CD14-positive monocyte (primary cell): ENCODE results near the gene EYS. TPM values are rescaled to one million over a fixed set of nuclear protein-coding genes. Genes with fewer than 3 reads are reported as not detected.

Experiments used
- DNase-seq, 3 donors: peaks; one replicate each; pipeline ENCODE4 v3.0.0-alpha.2; 2011 to 2022
- H2AFZ ChIP-seq: 2 replicates; pipeline ENCODE4 v1.6.0; 2012; ENCODE audit warnings: mild to moderate bottlenecking, low read depth, low read length, inconsistent platforms; ENCODE audit not compliant: insufficient read depth, poor library complexity, severe bottlenecking
- H3K27ac ChIP-seq, 2 donors: 1 replicate in 1 of 2; 2 replicates in 1 of 2; pipeline ENCODE4 v1.5.1; 2012 to 2013; ENCODE audit warnings: low read length in 2 of 2, control low read depth in 1 of 2, inconsistent platforms in 1 of 2, low read depth in 1 of 2, mild to moderate bottlenecking in 1 of 2
- H3K27me3 ChIP-seq, 2 donors: one replicate each; pipeline versions ENCODE4 v1.6.0 to v1.6.1; 2011 to 2013; ENCODE audit warnings: low read length in 2 of 2; ENCODE audit not compliant: control insufficient read depth in 2 of 2, insufficient read depth in 2 of 2
- H3K36me3 ChIP-seq, 2 donors: replicated peaks in 1 of 2; 1 replicate in 1 of 2; 2 replicates in 1 of 2; pipeline versions ENCODE4 v1.5.1 to v1.6.1; 2012 to 2013; ENCODE audit warnings: low read length in 2 of 2, control low read depth in 1 of 2, inconsistent platforms in 1 of 2, mild to moderate bottlenecking in 1 of 2; ENCODE audit not compliant: insufficient read depth in 2 of 2, control insufficient read depth in 1 of 2
- H3K4me1 ChIP-seq, 2 donors: 1 replicate in 1 of 2; 2 replicates in 1 of 2; pipeline versions ENCODE4 v1.5.1 to v1.6.1; 2012 to 2013; ENCODE audit warnings: low read length in 2 of 2, control low read depth in 1 of 2, inconsistent platforms in 1 of 2, mild to moderate bottlenecking in 1 of 2, moderate library complexity in 1 of 2; ENCODE audit not compliant: insufficient read depth in 2 of 2, control insufficient read depth in 1 of 2
- H3K4me2 ChIP-seq: replicated peaks from 2 replicates; pipeline ENCODE3; 2012; ENCODE audit warnings: low read length, moderate library complexity, mild to moderate bottlenecking; ENCODE audit not compliant: poor library complexity, severe bottlenecking; ENCODE audit errors: extremely low read depth
- H3K4me3 ChIP-seq, 3 experiments: fragments of 200-600 bp in 1 of 3; sonication (generic) in 1 of 3; replicated peaks in 1 of 3; 1 replicate in 2 of 3; 2 replicates in 1 of 3; pipeline ENCODE4 v1.5.1; 2011 to 2013; ENCODE audit warnings: low read length in 3 of 3, mild to moderate bottlenecking in 3 of 3, control low read depth in 2 of 3, low read depth in 2 of 3, inconsistent platforms in 1 of 3, moderate library complexity in 1 of 3
- H3K79me2 ChIP-seq: 2 replicates; pipeline ENCODE4 v1.6.0; 2012; ENCODE audit warnings: mild to moderate bottlenecking, control low read depth, inconsistent platforms, low read length, moderate library complexity; ENCODE audit not compliant: insufficient read depth
- H3K9ac ChIP-seq: 2 replicates; pipeline ENCODE4 v1.6.0; 2017; ENCODE audit warnings: low read length, mild to moderate bottlenecking; ENCODE audit not compliant: insufficient read depth, poor library complexity, severe bottlenecking
- H3K9me3 ChIP-seq, 2 donors: replicated peaks in 1 of 2; 1 replicate in 1 of 2; 2 replicates in 1 of 2; pipeline versions ENCODE4 v1.5.1 to v1.6.1; 2012 to 2013; ENCODE audit warnings: low read length in 2 of 2, control low read depth in 1 of 2; ENCODE audit not compliant: control insufficient read depth in 1 of 2, insufficient read depth in 1 of 2
- H4K20me1 ChIP-seq: 2 replicates; pipeline ENCODE4 v1.6.0; 2012; ENCODE audit warnings: mild to moderate bottlenecking, low read length, control low read depth, moderate library complexity; ENCODE audit not compliant: insufficient read depth
- H3K27ac Mint-ChIP-seq, 7 donors: one replicate each; pipeline ENCODE4 v1.8.0; 2020; ENCODE audit warnings: mild to moderate bottlenecking in 7 of 7, mixed read lengths in 7 of 7, moderate library complexity in 6 of 7, inconsistent platforms in 2 of 7
- H3K27me3 Mint-ChIP-seq, 3 donors: one replicate each; pipeline ENCODE4 v1.8.0; 2021 to 2022; ENCODE audit warnings: low read depth in 3 of 3, mild to moderate bottlenecking in 3 of 3, mixed read lengths in 3 of 3, moderate library complexity in 3 of 3, inconsistent platforms in 1 of 3
- H3K36me3 Mint-ChIP-seq, 2 donors: one replicate each; pipeline ENCODE4 v1.8.0; 2020; ENCODE audit warnings: mixed read lengths in 2 of 2, inconsistent platforms in 1 of 2, mild to moderate bottlenecking in 1 of 2
- H3K4me1 Mint-ChIP-seq: one replicate; pipeline ENCODE4 v1.8.0; 2020; ENCODE audit warnings: mild to moderate bottlenecking, mixed read lengths
- H3K4me3 Mint-ChIP-seq, 2 donors: one replicate each; pipeline ENCODE4 v1.8.0; 2020; ENCODE audit warnings: mild to moderate bottlenecking in 2 of 2, mixed read lengths in 2 of 2, moderate library complexity in 1 of 2
- H3K9me3 Mint-ChIP-seq, 7 donors: one replicate each; pipeline ENCODE4 v1.8.0; 2020 to 2022; ENCODE audit warnings: mixed read lengths in 7 of 7, mild to moderate bottlenecking in 6 of 7, moderate library complexity in 6 of 7, inconsistent platforms in 2 of 7
- CTCF ChIP-seq: fragments of 200-600 bp; IDR thresholded peaks from one replicate; pipeline ENCODE4 v1.8.0; 2022; ENCODE audit warnings: antibody characterized with exemption, mild to moderate bottlenecking
- WGBS: methylation state at CpG from one replicate; pipeline ENCODE4 v1.1.5; 2013; ENCODE audit warnings: missing lambda C conversion rate; ENCODE audit not compliant: insufficient coverage; 5-methylcytosine and 5-hydroxymethylcytosine counted together
- intact Hi-C, 2 donors: fragments of 100-400 bp; cut with micrococcal nuclease; formaldehyde crosslinking; loops; one replicate each; pipeline versions ENCODE4 v1.15.0 to v1.15.1; 2023
- polyA plus RNA-seq, 3 donors: library from polyadenylated mRNA; depleted of rRNA in 1 of 3; unstranded in 2 of 3; stranded (reverse) in 1 of 3; fragments of 300-500 nt in 2 of 3; fragments of >200 nt in 1 of 3; fragmentation: Illumina TruSeq in 2 of 3; gene quantifications; 1 replicate in 2 of 3; 2 replicates in 1 of 3; pipeline ENCODE4 v1.2.3, GENCODE V29; 2012 to 2021

EYS gene
- polyA plus RNA-seq, 3 donors = 0.01 to 0.03 TPM; not detected in 1

- Histone ChIP-seq H3K27ac (no peak overlapping the region), H3K27me3 (no peaks in the 10 kb centered on the region), H3K4me2 (no peak overlapping the region), H3K9me3 (peaks cover 2 to 8% of the 10 kb centered on the region in 2 donors), H3K4me3 (no peak overlapping the region), H3K9ac (no peak overlapping the region), H3K4me1 (no peaks in the 10 kb centered on the region), H4K20me1 (no peaks in the 10 kb centered on the region), H3K79me2 (no peaks in the 10 kb centered on the region), H2AFZ (no peak overlapping the region), H3K36me3 (no peaks in the 10 kb centered on the region)
- no peaks in the 10 kb centered on the region for H3K27me3 Mint-ChIP-seq
- H3K9me3 Mint-ChIP-seq = peaks cover 0 to 8% (median 2%) of the 10 kb centered on the region in 7 donors
- TF ChIP-seq CTCF = no peak
- no peaks in the 10 kb centered on the region for H3K4me1 Mint-ChIP-seq
- no peak for DNase-seq
- H3K27ac Mint-ChIP-seq = no peak overlapping the region
- intact Hi-C loops = no loop called here
- no peak overlapping the region for H3K4me3 Mint-ChIP-seq
- H3K36me3 Mint-ChIP-seq = no peaks in the 10 kb centered on the region
- WGBS = no CpG with 5 or more reads among the region's 1 CpG
These were observed 1417.1 kb downstream of the EYS start for GRCh38 chr6:64289931-64290330.

- Histone ChIP-seq H3K9me3 (peaks cover 0 to 7% of the 10 kb centered on the region in 2 donors), H3K9ac (no peak overlapping the region), H3K4me1 (no peaks in the 10 kb centered on the region), H2AFZ (no peak overlapping the region), H3K27ac (no peak overlapping the region), H3K4me3 (no peak overlapping the region), H3K36me3 (no peaks in the 10 kb centered on the region), H3K27me3 (no peaks in the 10 kb centered on the region), H3K4me2 (no peak overlapping the region), H3K79me2 (no peaks in the 10 kb centered on the region), H4K20me1 (no peaks in the 10 kb centered on the region)
- DNase-seq = no peak
- no peak for TF ChIP-seq CTCF
- no peak overlapping the region for H3K27ac Mint-ChIP-seq
- 13% methylated on average over 1 of the region's 3 CpGs for WGBS
- H3K4me1 Mint-ChIP-seq = no peaks in the 10 kb centered on the region
- no peaks in the 10 kb centered on the region for H3K36me3 Mint-ChIP-seq
- no peaks in the 10 kb centered on the region for H3K27me3 Mint-ChIP-seq
- intact Hi-C loops = no loop called here
- H3K9me3 Mint-ChIP-seq = peaks cover 0 to 15% (median 3%) of the 10 kb centered on the region in 7 donors
- H3K4me3 Mint-ChIP-seq = no peak overlapping the region
These were observed 1418.7 kb downstream of the EYS start for GRCh38 chr6:64288351-64288750.
